Omental fat pad (tissue), 4 donors: Measurements from ENCODE around the gene EPB42. TPM values are rescaled to one million over a fixed set of nuclear protein-coding genes. Genes with fewer than 3 reads are reported as not detected.
"Not testable (repeated sequence)": the region's sequence is repeated elsewhere in the genome, so short reads cannot be mapped to it uniquely, and the experiment has no call there.

Experiments
- ATAC-seq: fragments of 150-250 bp; one replicate; pipeline ENCODE4 v1.9.1; 2016; ENCODE audit warnings: mild to moderate bottlenecking, moderate library complexity; ENCODE audit not compliant: low FRiP score
- DNase-seq: peaks from one replicate; pipeline ENCODE4 v3.0.0-alpha.2; 2019; ENCODE audit warnings: low spot score
- total RNA-seq, 4 donors: library from RNA; depleted of rRNA; stranded (reverse); fragments of >200 nt; gene quantifications; one replicate each; pipeline ENCODE4 v1.1.0, GENCODE V29; 2016
- TF ChIP-seq, protein P1 (sequence below), 3 donors: fragments of 450-650 bp; IDR thresholded peaks; one replicate each; pipeline ENCODE4 v1.5.1; 2016 to 2017; ENCODE audit warnings: antibody characterized with exemption in 3 of 3, mild to moderate bottlenecking in 3 of 3, moderate library complexity in 2 of 3

The EPB42 gene
- total RNA-seq, 4 donors from 2014 or later: 1.4 to 4.0 (median 3.0) TPM; not detected in 1

DNA sequence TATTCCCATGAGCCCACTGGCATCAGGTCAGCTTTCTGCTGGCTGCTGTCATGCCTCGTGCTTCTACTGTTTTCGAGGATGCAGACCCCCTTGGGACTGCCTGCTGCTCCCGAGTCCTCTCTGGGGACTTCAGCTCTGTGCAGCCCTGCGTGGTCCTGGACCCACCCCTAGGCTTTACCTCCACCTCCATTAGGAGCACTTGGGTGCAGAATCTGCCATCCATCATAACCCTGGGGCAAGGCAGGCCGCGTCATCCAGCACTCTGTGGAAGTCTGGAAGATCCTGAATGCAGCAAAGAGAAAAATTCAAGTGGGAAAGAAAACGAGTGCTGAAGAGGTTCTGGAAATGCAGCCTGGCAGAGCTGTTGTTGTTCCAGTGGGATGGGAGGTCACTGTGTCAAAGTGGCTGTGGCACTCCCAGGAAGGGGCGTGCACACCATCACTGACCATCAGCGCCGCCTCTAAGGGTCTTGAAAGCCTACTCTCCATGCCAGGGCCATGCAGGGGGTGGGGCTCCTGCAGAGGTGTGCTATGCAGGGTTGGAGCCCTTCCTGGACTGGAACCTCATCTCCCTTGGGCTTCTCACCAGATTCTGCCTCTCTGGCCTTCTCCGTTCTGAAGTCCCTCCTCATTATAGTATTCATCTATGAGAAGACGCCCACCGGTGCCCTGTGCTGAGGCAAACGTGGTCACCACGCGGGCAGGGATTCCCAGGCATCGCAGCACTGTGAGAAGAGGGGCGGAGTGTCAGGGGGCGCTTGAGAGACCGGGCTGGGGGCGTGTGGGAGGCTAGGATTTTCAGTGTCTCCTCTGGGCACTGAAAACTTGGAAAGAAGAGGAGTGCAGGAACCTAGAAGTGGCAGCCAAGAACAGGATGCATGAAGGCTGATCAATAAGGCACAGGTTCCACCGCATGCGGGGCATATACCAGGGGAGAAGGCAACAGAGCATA lies 12.5 kb downstream of the EPB42 start:
- ATAC-seq: no peak
- TF ChIP-seq, protein P1, sequence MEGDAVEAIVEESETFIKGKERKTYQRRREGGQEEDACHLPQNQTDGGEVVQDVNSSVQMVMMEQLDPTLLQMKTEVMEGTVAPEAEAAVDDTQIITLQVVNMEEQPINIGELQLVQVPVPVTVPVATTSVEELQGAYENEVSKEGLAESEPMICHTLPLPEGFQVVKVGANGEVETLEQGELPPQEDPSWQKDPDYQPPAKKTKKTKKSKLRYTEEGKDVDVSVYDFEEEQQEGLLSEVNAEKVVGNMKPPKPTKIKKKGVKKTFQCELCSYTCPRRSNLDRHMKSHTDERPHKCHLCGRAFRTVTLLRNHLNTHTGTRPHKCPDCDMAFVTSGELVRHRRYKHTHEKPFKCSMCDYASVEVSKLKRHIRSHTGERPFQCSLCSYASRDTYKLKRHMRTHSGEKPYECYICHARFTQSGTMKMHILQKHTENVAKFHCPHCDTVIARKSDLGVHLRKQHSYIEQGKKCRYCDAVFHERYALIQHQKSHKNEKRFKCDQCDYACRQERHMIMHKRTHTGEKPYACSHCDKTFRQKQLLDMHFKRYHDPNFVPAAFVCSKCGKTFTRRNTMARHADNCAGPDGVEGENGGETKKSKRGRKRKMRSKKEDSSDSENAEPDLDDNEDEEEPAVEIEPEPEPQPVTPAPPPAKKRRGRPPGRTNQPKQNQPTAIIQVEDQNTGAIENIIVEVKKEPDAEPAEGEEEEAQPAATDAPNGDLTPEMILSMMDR (IDR thresholded peaks at IDR 0.05): no peak
- no peak for DNase-seq

DNA sequence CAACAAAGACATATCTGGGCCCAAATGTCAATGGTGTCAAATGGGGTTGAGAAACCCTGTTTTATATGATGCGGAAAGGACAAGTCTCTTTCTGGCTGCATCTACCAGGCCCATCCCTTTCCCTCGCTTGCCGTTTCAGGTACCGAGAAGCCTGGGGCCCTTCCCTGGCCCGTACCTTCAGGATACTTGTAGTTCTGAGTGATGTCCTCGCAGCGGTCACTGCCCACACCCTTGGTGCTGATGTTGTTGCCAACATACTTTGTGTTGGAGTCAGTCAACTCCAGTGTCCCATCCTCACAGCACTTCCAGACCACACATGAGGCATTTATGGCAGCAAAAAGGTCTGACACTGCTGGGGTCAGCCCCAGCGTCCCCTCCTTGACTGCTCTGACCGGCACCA lies 13.8 kb downstream of the EPB42 start:
- no peak for DNase-seq
- no peak for ATAC-seq
- TF ChIP-seq, protein P1 (IDR thresholded peaks at IDR 0.05): no peak

DNA sequence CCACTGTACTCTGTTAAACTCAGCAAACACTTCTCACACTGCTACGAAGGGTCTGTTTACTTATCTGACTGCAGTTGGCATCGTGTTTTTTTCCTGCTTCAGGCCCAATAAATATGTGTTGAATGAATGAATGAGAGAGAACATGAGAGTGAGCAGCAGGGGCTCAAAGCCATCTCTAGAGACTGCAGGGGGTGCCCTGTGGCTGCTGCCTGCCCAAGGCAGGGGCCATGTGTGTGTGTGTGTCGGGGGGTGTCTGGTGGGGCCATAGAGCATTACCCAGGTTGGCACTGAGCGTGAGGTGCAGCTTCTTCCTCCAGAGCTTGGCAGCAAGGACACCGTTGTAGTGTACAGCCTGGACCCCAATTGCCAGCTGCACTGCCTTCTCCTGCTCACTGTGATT lies 14.8 kb downstream of the EPB42 start:
- no peak for DNase-seq
- ATAC-seq: no peak
- TF ChIP-seq, protein P1 (IDR thresholded peaks at IDR 0.05): no peak

DNA sequence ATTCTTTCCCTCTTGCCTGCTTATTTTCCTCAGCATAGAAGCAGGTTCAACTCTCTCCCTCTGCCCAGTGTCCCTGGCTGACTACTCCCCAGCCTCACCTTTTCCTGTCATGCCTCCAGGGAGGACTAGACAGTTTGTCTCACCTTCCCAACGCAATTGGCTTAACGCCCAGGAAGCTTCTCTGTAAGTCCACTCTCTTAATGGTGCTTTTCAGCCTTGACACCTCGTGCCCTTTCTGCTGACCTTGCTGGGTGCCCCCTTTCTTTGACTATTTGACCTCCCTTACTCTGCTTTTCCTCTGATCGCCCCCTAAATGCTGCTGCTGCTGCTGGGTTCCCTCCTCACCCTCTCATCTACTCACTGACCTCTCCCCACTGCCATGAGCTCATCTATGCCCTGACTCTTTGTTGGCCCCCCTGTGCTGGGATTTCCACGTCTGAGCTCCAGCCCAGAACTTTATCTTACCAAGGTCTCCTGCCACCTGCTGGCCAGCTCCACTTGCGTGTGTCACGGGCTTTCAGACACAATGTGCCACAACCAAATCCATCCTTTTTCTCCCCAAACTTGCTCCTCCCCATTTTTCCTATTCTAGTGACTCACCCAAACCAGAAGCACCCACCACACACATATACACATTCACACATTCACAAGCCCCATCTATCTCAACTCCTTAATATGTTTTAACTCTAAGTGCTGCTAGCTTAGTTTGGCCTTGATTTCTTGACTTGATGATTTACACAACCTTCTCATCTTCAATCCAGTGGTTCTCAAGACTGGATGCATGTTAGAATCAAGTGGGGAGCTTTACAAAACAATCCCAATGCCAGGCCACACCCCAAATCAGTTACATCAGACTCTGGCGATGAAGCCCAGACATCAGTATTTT lies 16.6 kb downstream of the EPB42 start:
- peak; percentile 68 for ATAC-seq
- DNase-seq: no peak
- TF ChIP-seq, protein P1 (IDR thresholded peaks at IDR 0.05): no peak

DNA sequence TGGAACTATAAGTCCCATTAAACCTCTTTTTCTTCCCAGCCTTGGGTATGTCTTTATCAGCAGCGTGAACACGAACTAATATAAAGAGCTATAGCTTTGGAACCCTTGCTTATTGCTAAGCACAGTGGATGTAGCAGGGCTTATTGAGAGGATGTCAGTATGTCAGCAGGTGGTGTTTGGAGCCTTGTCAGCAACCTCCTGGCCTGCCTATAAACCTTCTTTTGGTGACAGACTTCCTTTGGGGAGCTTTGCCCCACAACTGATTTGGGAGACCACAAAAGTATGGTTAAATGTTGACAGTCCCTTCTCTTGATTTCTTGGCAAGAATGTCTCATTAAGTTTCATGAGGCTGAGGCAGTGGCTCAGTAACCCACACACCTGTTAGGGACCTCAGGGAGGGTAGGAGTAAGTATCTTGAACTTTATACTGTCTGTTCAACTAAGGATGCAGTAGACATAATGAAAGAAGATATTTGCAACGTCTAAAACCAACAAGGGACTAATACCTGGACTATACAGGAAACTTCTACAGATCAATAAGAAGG lies 20.8 kb downstream of the EPB42 start:
- DNase-seq (no peak), ATAC-seq (no peak)
- TF ChIP-seq, protein P1 (IDR thresholded peaks at IDR 0.05): no peak

DNA sequence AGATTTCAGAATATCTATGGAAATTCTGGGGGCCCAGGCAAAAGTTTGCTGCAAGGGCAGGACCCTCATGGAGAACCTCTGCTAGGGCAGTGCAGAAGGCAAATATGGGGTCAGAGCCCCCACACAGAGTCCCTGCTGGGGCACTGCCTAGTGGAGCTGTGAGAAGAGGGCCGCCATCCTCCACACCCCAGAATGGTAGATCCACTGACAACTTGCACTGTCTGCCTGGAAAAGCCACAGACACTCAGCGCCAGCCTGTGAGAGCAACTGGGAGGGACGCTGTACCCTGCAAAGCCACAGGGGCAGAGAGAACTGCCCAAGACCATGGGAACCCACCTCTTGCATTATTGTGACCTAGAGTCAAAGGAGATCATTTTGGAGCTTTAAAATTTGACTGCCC lies 21.8 kb downstream of the EPB42 start:
- no peak for DNase-seq
- ATAC-seq: no peak
- TF ChIP-seq, protein P1 (IDR thresholded peaks at IDR 0.05): no peak

DNA sequence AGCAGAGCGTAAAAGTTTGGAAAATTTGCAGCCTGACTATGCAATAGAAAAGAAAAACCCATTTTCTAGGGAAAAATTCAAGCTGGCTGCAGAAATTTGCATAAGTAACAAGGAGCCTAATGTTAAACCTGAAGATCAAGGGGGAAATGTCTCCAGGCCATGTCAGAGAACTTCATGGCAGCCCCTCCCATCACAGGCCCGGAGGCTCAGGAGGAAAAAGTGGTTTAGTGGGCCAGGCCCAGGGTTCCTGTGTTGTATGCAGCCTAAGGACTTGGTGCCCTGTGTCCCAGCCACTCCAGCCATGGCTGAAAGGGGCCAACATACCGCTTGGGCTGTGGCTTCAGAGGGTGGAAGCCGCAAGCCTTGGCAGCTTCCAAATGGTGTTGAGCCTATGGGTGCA lies 22.3 kb downstream of the EPB42 start:
- not testable (repeated sequence) for DNase-seq, ATAC-seq

DNA sequence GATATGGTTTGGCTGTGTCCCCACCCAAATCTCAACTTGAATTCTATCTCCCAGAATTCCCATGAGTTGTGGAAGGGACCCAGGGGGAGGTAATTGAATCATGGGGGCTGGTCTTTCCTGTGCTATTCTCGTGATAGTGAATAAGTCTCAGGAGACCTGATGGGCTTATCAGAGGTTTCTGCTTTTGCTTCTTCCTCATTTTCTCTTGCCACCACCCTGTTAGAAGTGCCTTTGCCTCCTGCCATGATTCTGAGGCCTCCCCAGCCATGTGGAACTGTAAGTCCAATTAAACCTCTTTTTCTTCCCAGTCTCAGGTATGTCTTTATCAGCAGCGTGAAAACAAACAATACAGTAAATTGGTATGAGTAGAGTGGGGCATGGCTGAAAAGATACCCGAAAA lies 23.0 kb downstream of the EPB42 start:
- DNase-seq: not testable (repeated sequence)

More for the DNA sequence above, 23.0 kb downstream of the EPB42 start:
- not testable (repeated sequence) for ATAC-seq
